ENCODE measurements around the gene MYL12B. TPM values are rescaled to one million over a fixed set of nuclear protein-coding genes. Genes with fewer than 3 reads are reported as not detected.

MYL12B gene
- total RNA-seq, 1 donor from 2014 or later = 433 TPM

DNA sequence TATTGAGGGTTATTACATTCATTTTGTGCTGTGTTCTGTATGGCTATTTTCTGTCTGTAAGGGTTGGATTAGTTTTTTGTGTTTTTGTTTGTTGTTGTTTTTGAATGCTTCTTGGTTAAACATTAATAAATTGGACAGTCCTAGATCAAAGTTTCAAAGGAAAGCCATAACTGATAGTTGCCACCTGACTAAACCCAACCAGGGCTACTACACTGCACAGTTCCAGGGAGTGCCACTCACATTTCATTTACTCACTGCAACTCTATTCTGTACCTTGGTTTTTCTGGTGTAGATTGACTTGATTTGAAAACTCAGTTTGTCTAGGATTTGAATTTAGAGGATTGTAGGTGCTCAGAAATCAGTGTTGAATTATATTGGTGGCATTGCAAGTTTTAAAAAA is 6.4 kb downstream of the MYL12B start:
- Histone ChIP-seq H3K27me3 (ENCODE audit: insufficient read depth, low read length) (no peaks in the 10 kb centered on the region), H3K9me3 (ENCODE audit: insufficient read depth, low read depth, low read length) (no peaks in the 10 kb centered on the region), H4K20me1 (ENCODE audit: insufficient read depth, low read length) (peaks cover 97% of the 10 kb centered on the region), H3K9ac (ENCODE audit: low read length) (no peak overlapping the region), H3K4me2 (ENCODE audit: low read length) (no peak overlapping the region), H3K4me1 (ENCODE audit: insufficient read depth, low read length) (peaks cover 45% of the 10 kb centered on the region), H3K36me3 (ENCODE audit: insufficient read depth, low read length) (peaks cover 6% of the 10 kb centered on the region), H3K27ac (ENCODE audit: low read depth, low read length) (no peak overlapping the region), H3K4me3 (ENCODE audit: insufficient read depth, low read depth, low read length) (no peak overlapping the region), H2AFZ (ENCODE audit: low read depth, low read length) (no peak overlapping the region), H3K79me2 (ENCODE audit: insufficient read depth, low read length) (peaks cover 100% of the 10 kb centered on the region)
- peak overlapping the region; percentile 35 for H3K27ac Mint-ChIP-seq (ENCODE audit: unreplicated experiment)
- DNase-seq (ENCODE audit: low read depth) = no peak
- no peaks in the 10 kb centered on the region for H3K9me3 Mint-ChIP-seq (ENCODE audit: unreplicated experiment)
- no peaks in the 10 kb centered on the region for H3K27me3 Mint-ChIP-seq (ENCODE audit: low read depth, unreplicated experiment)
- FAIRE-seq = no peak
- TF ChIP-seq, protein P1, sequence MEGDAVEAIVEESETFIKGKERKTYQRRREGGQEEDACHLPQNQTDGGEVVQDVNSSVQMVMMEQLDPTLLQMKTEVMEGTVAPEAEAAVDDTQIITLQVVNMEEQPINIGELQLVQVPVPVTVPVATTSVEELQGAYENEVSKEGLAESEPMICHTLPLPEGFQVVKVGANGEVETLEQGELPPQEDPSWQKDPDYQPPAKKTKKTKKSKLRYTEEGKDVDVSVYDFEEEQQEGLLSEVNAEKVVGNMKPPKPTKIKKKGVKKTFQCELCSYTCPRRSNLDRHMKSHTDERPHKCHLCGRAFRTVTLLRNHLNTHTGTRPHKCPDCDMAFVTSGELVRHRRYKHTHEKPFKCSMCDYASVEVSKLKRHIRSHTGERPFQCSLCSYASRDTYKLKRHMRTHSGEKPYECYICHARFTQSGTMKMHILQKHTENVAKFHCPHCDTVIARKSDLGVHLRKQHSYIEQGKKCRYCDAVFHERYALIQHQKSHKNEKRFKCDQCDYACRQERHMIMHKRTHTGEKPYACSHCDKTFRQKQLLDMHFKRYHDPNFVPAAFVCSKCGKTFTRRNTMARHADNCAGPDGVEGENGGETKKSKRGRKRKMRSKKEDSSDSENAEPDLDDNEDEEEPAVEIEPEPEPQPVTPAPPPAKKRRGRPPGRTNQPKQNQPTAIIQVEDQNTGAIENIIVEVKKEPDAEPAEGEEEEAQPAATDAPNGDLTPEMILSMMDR (IDR thresholded peaks at IDR 0.05; ENCODE audit: insufficient read depth, low read depth, low read length) = no peak
- TF ChIP-seq EZH2 (IDR thresholded peaks at IDR 0.05; ENCODE audit: insufficient read depth, low read length) = no peak
- H3K36me3 Mint-ChIP-seq (ENCODE audit: low read depth, unreplicated experiment) = peaks cover 9% of the 10 kb centered on the region
- peaks cover 56% of the 10 kb centered on the region for H3K4me1 Mint-ChIP-seq (ENCODE audit: low read depth, unreplicated experiment)
- peak overlapping the region; percentile 41 for H3K4me3 Mint-ChIP-seq (ENCODE audit: unreplicated experiment)

DNA sequence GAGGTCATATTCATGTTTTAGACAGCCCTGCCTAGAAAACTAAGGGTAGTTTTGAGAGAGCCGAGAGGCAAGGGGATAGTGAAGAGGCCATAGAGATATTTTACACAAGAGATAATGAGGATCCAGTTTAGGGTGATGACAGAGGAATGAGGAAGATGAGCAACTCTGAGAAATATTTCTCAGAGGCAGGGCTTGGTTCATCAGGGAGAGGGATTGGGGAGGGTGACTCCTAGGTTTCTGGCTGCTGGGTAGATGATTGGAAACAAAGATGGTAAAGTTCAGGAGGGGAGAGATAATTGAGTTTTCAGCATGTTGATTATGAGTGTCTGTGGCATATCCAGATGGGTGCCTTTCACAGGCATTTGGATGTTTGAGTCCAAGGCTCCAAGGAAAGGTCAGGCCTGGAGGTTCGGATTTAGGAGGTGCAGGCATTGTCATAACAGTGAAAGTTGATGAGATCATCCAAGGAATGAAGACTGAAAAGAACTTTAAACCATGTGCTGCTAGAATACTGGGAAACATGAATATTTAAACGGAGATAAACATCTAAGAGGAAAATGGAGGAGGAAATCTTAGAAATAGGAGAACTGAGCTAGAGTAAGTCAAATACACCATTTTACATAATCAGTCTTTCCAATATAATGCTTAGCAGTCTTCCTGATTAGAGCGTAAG is 7.4 kb downstream of the MYL12B start:
- TF ChIP-seq, protein P1 (IDR thresholded peaks at IDR 0.05; ENCODE audit: insufficient read depth, low read depth, low read length) = no peak
- no peak for TF ChIP-seq EZH2 (IDR thresholded peaks at IDR 0.05; ENCODE audit: insufficient read depth, low read length)
- DNase-seq (ENCODE audit: low read depth) = no peak
- H3K27me3 Mint-ChIP-seq (ENCODE audit: low read depth, unreplicated experiment) = no peaks in the 10 kb centered on the region
- H3K27me3 ChIP-seq (ENCODE audit: insufficient read depth, low read length) = no peaks in the 10 kb centered on the region
- peaks cover 100% of the 10 kb centered on the region for H3K79me2 ChIP-seq (ENCODE audit: insufficient read depth, low read length)
- no peaks in the 10 kb centered on the region for H3K9me3 Mint-ChIP-seq (ENCODE audit: unreplicated experiment)
- peaks cover 14% of the 10 kb centered on the region for H3K36me3 Mint-ChIP-seq (ENCODE audit: low read depth, unreplicated experiment)
- H2AFZ ChIP-seq (ENCODE audit: low read depth, low read length) = no peak overlapping the region
- H3K4me3 ChIP-seq (ENCODE audit: insufficient read depth, low read depth, low read length) = no peak overlapping the region
- H3K4me2 ChIP-seq (ENCODE audit: low read length) = peak overlapping the region; percentile 36
- no peak overlapping the region for H3K9ac ChIP-seq (ENCODE audit: low read length)
- peak overlapping the region; percentile 60 for H3K27ac Mint-ChIP-seq (ENCODE audit: unreplicated experiment)
- H3K4me1 ChIP-seq (ENCODE audit: insufficient read depth, low read length) = peaks cover 36% of the 10 kb centered on the region
- no peak for FAIRE-seq
- H3K4me3 Mint-ChIP-seq (ENCODE audit: unreplicated experiment) = peak overlapping the region; percentile 68
- H3K27ac ChIP-seq (ENCODE audit: low read depth, low read length) = peak overlapping the region; percentile 24
- H3K4me1 Mint-ChIP-seq (ENCODE audit: low read depth, unreplicated experiment) = peaks cover 56% of the 10 kb centered on the region
- peaks cover 96% of the 10 kb centered on the region for H4K20me1 ChIP-seq (ENCODE audit: insufficient read depth, low read length)
- peaks cover 12% of the 10 kb centered on the region for H3K36me3 ChIP-seq (ENCODE audit: insufficient read depth, low read length)
- no peaks in the 10 kb centered on the region for H3K9me3 ChIP-seq (ENCODE audit: insufficient read depth, low read depth, low read length)

DNA sequence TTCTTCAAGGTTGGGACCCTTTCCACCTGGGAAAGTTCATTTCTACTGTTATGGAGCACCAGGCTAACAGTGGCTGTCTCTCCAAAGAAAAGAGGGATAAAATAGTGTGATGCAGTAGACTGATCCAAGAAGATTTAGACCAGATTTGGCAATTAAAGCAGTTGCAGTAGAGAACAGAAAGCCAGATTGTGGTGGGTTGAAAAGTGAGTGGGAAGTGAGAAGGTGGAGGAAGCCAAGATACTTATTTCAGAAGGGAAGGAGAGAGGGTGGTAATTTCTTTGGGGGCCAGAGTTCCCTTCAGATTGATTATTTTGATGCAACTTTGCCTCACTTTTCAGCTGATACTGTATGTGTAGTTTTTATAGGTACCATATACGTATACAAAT is 8.0 kb downstream of the MYL12B start:
- H3K9me3 ChIP-seq (ENCODE audit: insufficient read depth, low read depth, low read length) = no peaks in the 10 kb centered on the region
- no peaks in the 10 kb centered on the region for H3K27me3 ChIP-seq (ENCODE audit: insufficient read depth, low read length)
- H2AFZ ChIP-seq (ENCODE audit: low read depth, low read length) = no peak overlapping the region
- H3K9ac ChIP-seq (ENCODE audit: low read length) = no peak overlapping the region
- H3K4me2 ChIP-seq (ENCODE audit: low read length) = peak overlapping the region; percentile 36
- no peak overlapping the region for H3K27ac ChIP-seq (ENCODE audit: low read depth, low read length)
- Mint-ChIP-seq H3K4me1 (ENCODE audit: low read depth, unreplicated experiment) (peaks cover 52% of the 10 kb centered on the region), H3K27me3 (ENCODE audit: low read depth, unreplicated experiment) (no peaks in the 10 kb centered on the region), H3K27ac (ENCODE audit: unreplicated experiment) (peak overlapping the region; percentile 60), H3K36me3 (ENCODE audit: low read depth, unreplicated experiment) (peaks cover 14% of the 10 kb centered on the region), H3K4me3 (ENCODE audit: unreplicated experiment) (peak overlapping the region; percentile 8), H3K9me3 (ENCODE audit: unreplicated experiment) (no peaks in the 10 kb centered on the region)
- DNase-seq (ENCODE audit: low read depth) = no peak
- H4K20me1 ChIP-seq (ENCODE audit: insufficient read depth, low read length) = peaks cover 96% of the 10 kb centered on the region
- no peak overlapping the region for H3K4me3 ChIP-seq (ENCODE audit: insufficient read depth, low read depth, low read length)
- H3K79me2 ChIP-seq (ENCODE audit: insufficient read depth, low read length) = peaks cover 100% of the 10 kb centered on the region
- H3K4me1 ChIP-seq (ENCODE audit: insufficient read depth, low read length) = peaks cover 33% of the 10 kb centered on the region
- H3K36me3 ChIP-seq (ENCODE audit: insufficient read depth, low read length) = peaks cover 15% of the 10 kb centered on the region
- no peak for FAIRE-seq
- no peak for TF ChIP-seq EZH2 (IDR thresholded peaks at IDR 0.05; ENCODE audit: insufficient read depth, low read length)
- TF ChIP-seq, protein P1 (IDR thresholded peaks at IDR 0.05; ENCODE audit: insufficient read depth, low read depth, low read length) = no peak

All from astrocyte (in vitro differentiated cells and primary cell).